Stimulated activated CD8-positive, alpha-beta memory T cell treated with anti-CD3 and anti-CD28 coated beads, Interleukin-7, amount 100 ng/mL, for 24 hours (primary cell): ENCODE measurements around the gene JARID2.

Experiments used
- DNase-seq: peaks from one replicate; pipeline ENCODE4 v3.0.0-alpha.2; 2020; ENCODE audit warnings: low read depth

The JARID2 gene

GRCh38 chr6:15358579-15359327, 112.9 kb downstream of the JARID2 start:
- DNase-seq, result no peak

GRCh38 chr6:15359335-15359862, 113.5 kb downstream of the JARID2 start:
- no peak for DNase-seq

GRCh38 chr6:15360300-15360699, 114.4 kb downstream of the JARID2 start:
- no peak for DNase-seq

- no peak for DNase-seq
Measured at GRCh38 chr6:15361197-15361596, 115.3 kb downstream of the JARID2 start.

GRCh38 chr6:15362274-15363160, 116.6 kb downstream of the JARID2 start:
- no peak for DNase-seq

- no peak for DNase-seq
Measured at GRCh38 chr6:15363164-15363522, 117.3 kb downstream of the JARID2 start.

GRCh38 chr6:15363523-15364400, 117.9 kb downstream of the JARID2 start:
- DNase-seq, result no peak

- DNase-seq, result no peak
Measured at GRCh38 chr6:15364401-15365037, 118.7 kb downstream of the JARID2 start.

- no peak for DNase-seq
Measured at GRCh38 chr6:15365273-15365687, 119.4 kb downstream of the JARID2 start.

- no peak for DNase-seq
Measured at GRCh38 chr6:15366003-15366535, 120.2 kb downstream of the JARID2 start.

- no peak for DNase-seq
Measured at GRCh38 chr6:15366879-15367278, 121.0 kb downstream of the JARID2 start.

GRCh38 chr6:15368186-15368585, 122.3 kb downstream of the JARID2 start:
- no peak for DNase-seq

- DNase-seq, result no peak
Measured at GRCh38 chr6:15368873-15369272, 123.0 kb downstream of the JARID2 start.

GRCh38 chr6:15369838-15370237, 124.0 kb downstream of the JARID2 start:
- no peak for DNase-seq

GRCh38 chr6:15370733-15371671, 125.1 kb downstream of the JARID2 start:
- no peak for DNase-seq

- DNase-seq, result no peak
Measured at GRCh38 chr6:15372932-15373331, 127.1 kb downstream of the JARID2 start.

GRCh38 chr6:15374119-15374518, 128.2 kb downstream of the JARID2 start:
- no peak for DNase-seq

GRCh38 chr6:15375018-15375417, 129.1 kb downstream of the JARID2 start:
- DNase-seq, result no peak

- DNase-seq, result no peak
Measured at GRCh38 chr6:15375638-15376290, 129.9 kb downstream of the JARID2 start.
